ENCODE data around the gene RNLS. TPM values are rescaled to one million over a fixed set of nuclear protein-coding genes. Genes with fewer than 3 reads are reported as not detected.
A peak's percentile ranks its signal among the peaks of the same experiment; 100 is the strongest.

Gene RNLS
- total RNA-seq, 1 donor from 2014 or later, result 13.3 TPM

DNA sequence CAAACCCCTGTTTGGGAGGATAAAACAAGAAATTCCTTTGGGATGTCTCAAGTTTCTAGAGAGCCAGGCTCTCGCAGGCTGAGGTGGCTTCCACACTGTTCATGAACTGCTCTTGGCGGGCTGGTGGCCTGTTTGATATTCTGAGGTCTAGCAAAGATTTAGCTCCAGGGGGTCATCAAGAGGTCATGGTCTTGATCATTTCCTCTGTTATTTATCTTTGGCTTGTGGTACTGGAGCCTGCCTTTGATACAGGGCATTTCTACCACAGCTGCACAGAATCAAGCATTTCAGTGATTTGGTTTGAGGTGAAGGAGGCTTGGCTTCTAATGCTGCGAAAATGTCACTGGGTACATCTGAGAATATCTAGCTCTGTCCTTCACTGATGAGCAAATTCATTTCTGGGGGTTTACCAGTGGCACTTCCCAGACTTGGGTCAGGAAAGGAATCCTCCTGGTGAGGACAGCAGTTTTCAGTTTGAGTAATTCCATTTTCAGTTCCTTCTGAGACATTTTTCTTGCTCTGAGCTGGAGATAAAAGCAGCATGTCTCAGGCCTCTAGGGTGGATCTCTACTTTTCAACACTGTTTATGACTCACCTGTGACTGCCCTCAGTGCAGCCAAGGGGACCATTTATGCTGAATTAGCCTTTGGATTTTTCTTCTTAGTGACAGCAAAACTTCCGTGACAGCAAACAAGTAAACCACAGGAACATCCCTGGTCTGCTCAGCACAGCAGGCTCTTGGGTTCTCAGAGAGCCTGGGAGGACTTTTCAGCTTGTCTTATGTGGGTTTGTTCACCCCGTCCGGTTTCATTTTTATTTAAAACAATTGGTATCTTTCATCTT lies 312.0 kb downstream of the RNLS start:
- no peak for DNase-seq (ENCODE audit: extremely low spot score in 2 of 2)
- H3K27me3 ChIP-seq, result no peaks in the 10 kb centered on the region
- H3K4me3 ChIP-seq, result no peak overlapping the region
- peaks cover 12% of the 10 kb centered on the region for H3K4me1 ChIP-seq
- intact Hi-C loops (cut with DNase I), result no loop called here
- H3K27ac ChIP-seq, result peak overlapping the region; percentile 10
- no peaks in the 10 kb centered on the region for H3K36me3 ChIP-seq
- TF ChIP-seq POLR2A (IDR thresholded peaks at IDR 0.05) (no peak), POLR2AphosphoS5 (IDR thresholded peaks at IDR 0.05; ENCODE audit: insufficient read depth in 1 of 2, low read depth in 1 of 2) (no peak), CTCF (IDR thresholded peaks at IDR 0.05) (no peak)
- no peaks in the 10 kb centered on the region for H3K9me3 ChIP-seq

DNA sequence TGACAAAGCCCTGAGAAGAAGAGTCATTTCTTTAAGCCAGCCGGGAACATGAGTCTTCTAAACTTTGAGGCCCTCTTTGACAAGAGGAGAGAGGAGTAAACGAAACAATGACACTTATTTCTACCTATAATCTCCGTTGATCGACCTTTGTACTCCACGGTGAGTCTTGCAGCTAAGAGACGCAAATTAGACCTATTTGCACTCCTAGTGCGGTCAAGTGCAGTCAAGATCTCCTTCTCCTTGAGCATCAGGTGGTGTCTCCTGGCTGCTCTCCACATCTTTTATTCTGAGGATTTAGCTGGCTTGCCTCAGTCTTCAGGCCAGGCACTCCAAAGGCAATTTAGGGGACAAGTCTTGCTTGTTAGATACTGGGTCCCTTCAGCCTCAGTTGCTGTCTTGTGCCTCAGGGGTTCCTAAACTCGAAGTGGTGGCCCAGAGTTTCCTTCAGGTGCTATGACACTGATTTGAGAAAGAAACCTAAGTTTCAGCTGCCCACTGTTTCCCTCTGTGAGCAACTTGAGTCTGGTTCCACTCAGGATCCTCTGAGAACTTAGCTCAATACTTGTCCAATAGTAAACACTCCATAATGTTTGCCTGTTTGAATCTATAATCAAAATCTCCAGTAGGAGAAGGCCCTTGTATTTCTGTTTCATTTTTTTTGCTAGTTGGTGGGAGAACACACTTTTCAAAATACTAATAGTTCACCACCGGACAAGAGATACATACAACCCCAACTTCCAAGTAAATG lies 312.9 kb downstream of the RNLS start:
- TF ChIP-seq POLR2AphosphoS5 (IDR thresholded peaks at IDR 0.05; ENCODE audit: insufficient read depth in 1 of 2, low read depth in 1 of 2), result no peak
- no peak for TF ChIP-seq POLR2A (IDR thresholded peaks at IDR 0.05)
- TF ChIP-seq CTCF (IDR thresholded peaks at IDR 0.05), result no peak
- no peak overlapping the region for H3K27ac ChIP-seq
- no peak overlapping the region for H3K4me3 ChIP-seq
- intact Hi-C loops (cut with DNase I), result no loop called here
- no peak for DNase-seq (ENCODE audit: extremely low spot score in 2 of 2)
- H3K36me3 ChIP-seq, result no peaks in the 10 kb centered on the region
- H3K9me3 ChIP-seq, result no peaks in the 10 kb centered on the region
- H3K4me1 ChIP-seq, result peaks cover 12% of the 10 kb centered on the region
- H3K27me3 ChIP-seq, result no peaks in the 10 kb centered on the region

- Histone ChIP-seq H3K36me3 (no peaks in the 10 kb centered on the region), H3K4me3 (no peak overlapping the region)
- intact Hi-C loops (cut with DNase I), result no loop called here
These were observed 320.4 kb downstream of the RNLS start for GRCh38 chr10:88262591-88263234.

DNA sequence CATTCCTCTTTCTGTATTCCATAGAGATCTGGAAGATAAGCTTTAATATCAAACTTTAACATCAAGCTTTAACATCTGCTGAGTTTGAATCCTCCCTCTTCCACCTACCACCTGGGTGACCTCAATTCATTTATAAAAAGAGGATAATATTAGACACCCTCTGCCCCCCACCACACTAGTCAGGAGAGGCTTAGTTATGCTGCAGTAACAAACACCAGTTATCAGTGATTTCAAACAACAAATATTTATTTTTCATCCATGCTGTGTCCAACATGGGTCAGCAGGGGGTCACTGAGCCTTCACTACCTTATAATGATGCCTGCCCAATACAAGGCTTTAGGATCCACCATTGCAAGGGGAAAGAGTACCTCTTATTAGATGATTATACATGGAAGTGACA lies 322.0 kb downstream of the RNLS start:
- H3K4me1 ChIP-seq, result peaks cover 6% of the 10 kb centered on the region
- no peaks in the 10 kb centered on the region for H3K9me3 ChIP-seq
- H3K27me3 ChIP-seq, result no peaks in the 10 kb centered on the region
- H3K36me3 ChIP-seq, result no peaks in the 10 kb centered on the region
- H3K27ac ChIP-seq, result no peak overlapping the region
- intact Hi-C loops (cut with DNase I), result no loop called here
- TF ChIP-seq POLR2AphosphoS5 (IDR thresholded peaks at IDR 0.05; ENCODE audit: insufficient read depth in 1 of 2, low read depth in 1 of 2), result no peak
- no peak for TF ChIP-seq CTCF (IDR thresholded peaks at IDR 0.05)
- TF ChIP-seq POLR2A (IDR thresholded peaks at IDR 0.05), result no peak
- no peak overlapping the region for H3K4me3 ChIP-seq
- no peak for DNase-seq (ENCODE audit: extremely low spot score in 2 of 2)

More at GRCh38 chr10:88262591-88263234, 320.4 kb downstream of the RNLS start:
- Histone ChIP-seq H3K27me3 (no peaks in the 10 kb centered on the region), H3K9me3 (no peaks in the 10 kb centered on the region), H3K4me1 (no peaks in the 10 kb centered on the region), H3K27ac (no peak overlapping the region)
- no peak for TF ChIP-seq POLR2A (IDR thresholded peaks at IDR 0.05)
- TF ChIP-seq CTCF (IDR thresholded peaks at IDR 0.05), result no peak
- TF ChIP-seq POLR2AphosphoS5 (IDR thresholded peaks at IDR 0.05; ENCODE audit: insufficient read depth in 1 of 2, low read depth in 1 of 2), result no peak
- no peak for DNase-seq (ENCODE audit: extremely low spot score in 2 of 2)

Data from vagina (tissue), 2 donors.